Erythroblast (primary cell): ENCODE results near the gene SUPT4H1.
A peak's percentile ranks its signal among the peaks of the same experiment; 100 is the strongest.

Experiments used
- DNase-seq, 2 experiments: peaks; one replicate each; lab custom pipeline; 2025; lab: John Stamatoyannopoulos, UW
- GATA1 ChIP-seq: IDR thresholded peaks from 2 replicates; pipeline ENCODE4 v1.6.1; 2011; ENCODE audit warnings: low read depth, mild to moderate bottlenecking, control low read depth, low read length, moderate library complexity
- POLR2A ChIP-seq: IDR thresholded peaks from 2 replicates; pipeline ENCODE4 v1.6.1; 2011; ENCODE audit warnings: mild to moderate bottlenecking, low read length

Gene SUPT4H1

DNA sequence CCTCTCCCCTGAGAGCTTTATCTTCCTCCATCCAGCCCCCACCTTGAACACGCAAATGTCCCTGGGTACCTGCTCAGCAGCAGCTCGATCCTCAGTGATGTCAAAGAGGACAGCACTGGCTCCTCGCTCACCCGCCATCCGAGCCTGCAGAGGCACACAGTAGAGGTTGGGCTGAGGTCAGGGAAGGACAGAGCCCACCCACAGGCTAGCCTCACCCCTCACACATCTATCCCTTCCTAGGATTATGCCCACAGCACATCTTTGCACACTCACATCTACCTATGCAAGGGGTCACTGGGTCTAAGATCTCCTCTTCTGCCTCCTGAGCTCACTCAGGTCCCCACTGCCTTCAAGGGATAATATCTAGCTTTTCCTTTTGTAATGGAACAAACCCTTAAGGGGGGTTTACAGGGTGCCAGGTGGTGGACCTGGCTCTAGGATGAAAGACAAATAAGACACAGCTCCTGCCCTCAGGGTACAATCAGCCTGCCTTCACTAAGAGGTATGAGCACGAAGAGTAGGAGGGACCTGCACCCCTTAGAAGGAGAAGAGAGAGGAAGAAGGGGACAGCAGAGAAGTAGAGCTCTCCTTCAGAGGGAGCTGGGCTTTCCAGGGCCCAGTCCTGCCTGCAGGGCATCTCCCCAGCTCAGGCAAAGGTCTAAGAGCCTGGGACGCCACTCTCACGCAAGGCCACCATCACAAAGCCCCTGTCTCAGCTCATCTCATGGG is 11.6 kb upstream of the SUPT4H1 start:
- no peak for DNase-seq
- TF ChIP-seq GATA1: no peak
- no peak for TF ChIP-seq POLR2A

DNA sequence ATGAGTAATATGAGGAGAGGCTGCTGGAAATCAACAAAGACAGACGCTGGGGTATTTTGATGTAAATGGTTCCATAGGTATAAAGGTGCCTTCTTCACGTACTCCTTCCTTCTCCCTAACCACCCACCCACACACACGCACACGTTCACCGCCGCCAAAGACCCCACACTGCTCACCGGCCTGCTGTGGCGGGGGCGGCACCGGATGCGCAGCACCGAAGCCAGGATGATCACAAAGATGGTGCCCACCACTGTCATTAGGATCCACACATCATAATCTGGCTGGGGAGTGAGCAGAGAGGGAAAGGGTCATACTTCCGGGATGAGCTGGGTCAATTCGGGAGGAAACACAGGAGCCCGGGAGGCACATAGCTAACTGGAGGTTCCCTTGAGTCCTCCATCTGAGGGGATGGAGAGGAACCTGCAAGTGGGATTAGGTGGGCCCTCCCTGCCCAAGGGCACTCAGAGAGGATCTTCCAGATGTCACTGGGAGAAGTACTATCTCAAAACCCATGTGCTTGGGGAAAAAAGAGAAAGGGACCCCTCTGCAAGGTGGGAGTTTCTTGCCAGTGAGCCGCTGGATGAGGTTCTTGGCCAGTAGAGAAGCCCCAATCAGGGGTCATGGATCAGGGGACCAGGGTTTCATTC is 10.5 kb upstream of the SUPT4H1 start:
- DNase-seq: no peak
- TF ChIP-seq POLR2A: no peak
- TF ChIP-seq GATA1: no peak

DNA sequence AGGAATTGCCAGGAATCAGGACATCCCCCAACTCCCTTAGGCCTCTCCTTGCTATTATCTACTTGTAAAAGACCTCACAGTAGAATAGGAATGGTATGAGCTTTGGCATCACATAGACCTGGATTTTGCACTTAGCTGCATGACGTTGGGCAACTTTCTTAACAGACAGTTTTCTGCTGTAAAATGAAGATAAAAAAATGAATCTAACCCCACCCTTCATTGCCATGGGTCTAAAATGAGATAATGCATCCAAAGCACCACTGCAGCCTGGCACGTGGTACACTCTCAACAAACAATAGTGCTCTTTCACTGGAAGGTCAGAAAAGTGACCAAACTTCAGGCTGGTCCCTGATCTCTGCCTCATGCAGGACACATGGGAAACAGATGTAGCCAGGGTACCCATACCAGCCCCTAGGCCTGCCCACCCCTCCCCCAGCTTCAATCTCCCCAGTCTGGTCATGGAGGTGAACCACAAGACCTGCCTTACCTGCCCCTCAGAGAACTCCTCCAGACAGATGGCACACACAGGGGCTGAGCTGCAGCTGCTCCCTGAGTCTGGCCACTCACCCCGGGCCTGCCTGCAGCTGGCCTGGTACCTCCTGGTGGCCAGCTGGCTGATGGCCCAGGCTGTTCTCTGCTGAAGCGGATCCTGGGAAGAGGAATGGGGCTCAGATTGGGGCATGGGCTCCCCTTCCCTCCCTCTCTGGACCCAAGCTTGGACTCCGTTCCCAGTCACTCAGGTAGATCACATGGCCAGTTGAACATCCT is 8.5 kb upstream of the SUPT4H1 start:
- peak; percentile 88 to 95 for DNase-seq
- no peak for TF ChIP-seq GATA1
- peak; percentile 54 for TF ChIP-seq POLR2A

DNA sequence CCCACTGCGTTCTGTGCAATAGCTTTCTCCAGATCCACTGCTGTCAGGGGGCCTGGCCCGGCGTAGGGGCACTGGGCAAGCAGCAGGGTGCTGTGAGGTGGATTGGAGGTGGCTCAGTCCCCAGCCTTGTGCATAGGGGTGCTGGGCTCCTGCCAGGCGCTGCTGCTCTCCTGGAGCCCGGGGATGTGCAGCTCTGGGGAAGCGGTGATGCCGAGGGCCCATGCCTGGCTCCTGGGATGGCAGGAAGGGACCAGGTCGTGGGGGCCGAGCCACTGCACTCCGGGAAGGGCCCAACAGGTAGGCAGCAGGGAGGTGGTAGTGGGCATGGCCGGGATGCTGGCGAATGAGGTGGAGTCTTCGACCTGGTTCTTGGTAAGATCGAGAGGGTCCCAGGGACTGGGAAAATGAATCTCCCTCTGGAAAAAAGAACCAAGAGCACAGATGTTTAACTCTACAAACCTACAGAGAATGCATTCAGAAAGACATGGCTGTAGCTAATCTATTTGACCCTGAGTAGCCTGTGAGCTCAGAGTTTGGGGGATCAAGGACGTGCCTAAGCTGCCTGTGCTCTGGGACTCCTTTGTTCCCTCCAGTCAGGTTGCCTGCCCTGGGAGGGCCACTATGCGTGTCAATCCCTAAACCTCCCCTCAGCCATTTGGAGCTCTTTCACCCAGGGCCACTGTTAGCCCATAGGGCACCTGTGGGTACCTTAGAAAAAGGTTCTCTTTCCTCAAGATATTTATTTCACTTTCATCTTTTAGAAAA is 6.6 kb upstream of the SUPT4H1 start:
- no peak for TF ChIP-seq POLR2A
- no peak for TF ChIP-seq GATA1
- no peak for DNase-seq

DNA sequence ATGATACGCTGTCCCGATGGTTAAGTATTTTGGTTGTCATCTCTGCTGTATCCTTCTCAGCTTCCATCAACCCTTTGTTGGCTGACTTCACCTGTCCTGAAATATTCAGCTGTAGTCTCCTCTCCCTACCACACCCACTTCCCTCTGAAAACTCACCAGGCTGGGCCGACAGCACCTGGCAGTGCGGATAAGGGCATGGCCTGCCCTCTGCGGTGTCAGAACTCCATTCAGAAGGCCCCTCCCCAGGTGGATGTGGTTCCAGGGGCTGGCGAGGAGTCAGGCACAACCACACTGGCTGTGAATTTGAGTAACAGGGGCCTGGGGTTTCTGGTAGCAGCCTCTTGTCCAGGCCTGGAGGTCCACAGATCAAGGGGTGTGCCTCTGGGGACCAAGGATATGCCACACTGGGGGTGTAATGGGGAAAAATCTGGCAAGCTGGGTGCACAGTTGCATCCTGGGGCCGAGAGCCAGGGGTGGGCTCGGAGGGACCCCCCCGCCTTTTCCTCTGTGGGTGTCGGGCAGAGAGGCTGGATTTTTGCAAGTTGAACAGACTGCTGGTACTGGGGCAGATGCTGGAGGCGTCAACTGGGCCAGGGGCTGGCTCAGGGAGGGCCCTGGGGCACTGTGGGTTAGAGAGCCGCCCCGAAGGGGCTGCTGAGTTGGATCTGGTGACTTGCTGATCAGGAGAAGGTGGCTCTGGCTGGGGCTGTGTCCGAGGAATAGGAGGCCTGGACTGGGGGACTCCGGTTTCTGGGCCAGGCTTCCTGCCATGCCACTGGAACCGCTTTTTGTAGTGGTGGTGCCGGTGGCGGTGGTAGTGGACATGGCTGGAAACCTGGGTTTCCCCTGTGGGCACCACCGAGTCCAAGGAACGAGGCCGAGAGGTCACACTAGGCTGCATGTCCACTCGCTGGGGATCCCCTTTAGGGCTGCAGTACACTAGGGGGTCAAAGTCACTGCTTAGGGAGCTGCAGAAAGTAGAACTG is 5.6 kb upstream of the SUPT4H1 start:
- no peak for TF ChIP-seq POLR2A
- no peak for TF ChIP-seq GATA1
- DNase-seq: no peak

DNA sequence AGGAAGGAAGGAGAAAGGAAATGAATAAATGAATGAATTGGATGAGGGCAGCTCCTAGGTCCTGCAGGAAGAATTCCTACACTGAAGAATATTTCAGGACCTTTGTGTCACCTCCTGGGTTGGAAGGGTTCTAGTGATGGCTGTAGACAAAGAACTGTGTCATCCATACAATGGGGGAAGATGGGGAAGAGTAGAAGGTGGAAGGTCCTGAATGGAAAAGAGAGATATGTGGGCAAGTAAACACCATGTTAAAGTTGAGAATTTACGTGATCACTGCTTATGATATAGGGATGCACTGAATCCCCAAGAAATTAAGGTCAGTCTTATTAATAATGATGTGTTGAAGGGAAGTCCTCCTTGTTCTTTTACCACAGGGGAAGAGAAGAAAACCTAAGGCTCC is 4.2 kb upstream of the SUPT4H1 start:
- DNase-seq: no peak
- no peak for TF ChIP-seq POLR2A
- TF ChIP-seq GATA1: no peak

DNA sequence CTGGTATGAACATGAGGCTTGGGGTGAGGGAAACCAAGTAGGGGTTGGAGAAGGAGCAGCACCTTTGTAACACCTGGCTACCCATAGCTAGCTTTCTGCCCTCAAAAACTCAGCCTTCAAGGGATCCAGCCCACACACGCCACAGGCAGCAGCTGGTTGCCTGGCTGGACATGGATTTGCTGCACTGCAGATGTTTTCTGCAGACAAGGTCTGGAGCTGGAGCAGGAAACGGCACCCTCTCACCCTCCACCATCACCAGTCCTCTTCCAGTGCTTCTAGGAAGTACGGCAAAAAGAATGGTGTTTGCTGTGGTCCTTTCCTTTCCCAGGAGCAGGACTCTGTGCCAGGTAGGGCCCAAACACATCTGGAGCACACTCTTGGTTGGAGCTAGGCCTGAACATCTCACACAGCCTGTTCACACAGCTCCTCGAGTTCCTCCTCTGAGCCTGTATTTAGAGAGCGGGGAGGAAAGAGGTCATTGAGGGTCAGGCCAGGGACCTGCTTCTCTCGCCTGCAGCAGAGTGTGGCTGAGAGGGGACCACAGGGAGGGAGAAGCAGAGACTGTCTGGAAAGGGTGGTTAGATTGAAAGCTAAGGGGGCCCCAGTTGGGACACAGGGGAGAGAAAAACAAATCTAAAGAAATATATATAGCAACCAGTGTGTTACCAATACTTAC is 2.7 kb upstream of the SUPT4H1 start:
- DNase-seq: peak in 1 of 2 experiments; percentile 38
- no peak for TF ChIP-seq GATA1
- TF ChIP-seq POLR2A: no peak

DNA sequence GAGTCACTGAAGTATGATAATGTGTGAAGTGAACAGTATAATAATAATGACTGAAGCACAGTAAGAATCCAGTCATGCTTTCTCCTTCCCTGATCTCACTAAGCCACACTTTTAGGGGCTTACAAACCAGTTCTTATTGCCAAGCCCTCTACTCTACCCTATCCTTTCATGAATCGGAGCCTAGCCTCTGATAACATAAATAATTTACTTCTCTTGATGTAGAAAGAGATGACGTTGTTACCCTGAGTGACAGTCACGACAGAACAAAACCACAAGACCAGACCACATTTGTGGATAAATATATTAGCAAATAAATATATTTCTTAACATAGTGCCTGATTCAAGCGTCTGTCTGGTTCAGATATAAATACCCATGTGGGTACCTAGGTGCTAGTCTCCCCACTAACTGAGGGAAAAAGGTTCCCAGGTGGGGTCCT is 1.4 kb upstream of the SUPT4H1 start:
- TF ChIP-seq GATA1: no peak
- TF ChIP-seq POLR2A: no peak
- DNase-seq: no peak

DNA sequence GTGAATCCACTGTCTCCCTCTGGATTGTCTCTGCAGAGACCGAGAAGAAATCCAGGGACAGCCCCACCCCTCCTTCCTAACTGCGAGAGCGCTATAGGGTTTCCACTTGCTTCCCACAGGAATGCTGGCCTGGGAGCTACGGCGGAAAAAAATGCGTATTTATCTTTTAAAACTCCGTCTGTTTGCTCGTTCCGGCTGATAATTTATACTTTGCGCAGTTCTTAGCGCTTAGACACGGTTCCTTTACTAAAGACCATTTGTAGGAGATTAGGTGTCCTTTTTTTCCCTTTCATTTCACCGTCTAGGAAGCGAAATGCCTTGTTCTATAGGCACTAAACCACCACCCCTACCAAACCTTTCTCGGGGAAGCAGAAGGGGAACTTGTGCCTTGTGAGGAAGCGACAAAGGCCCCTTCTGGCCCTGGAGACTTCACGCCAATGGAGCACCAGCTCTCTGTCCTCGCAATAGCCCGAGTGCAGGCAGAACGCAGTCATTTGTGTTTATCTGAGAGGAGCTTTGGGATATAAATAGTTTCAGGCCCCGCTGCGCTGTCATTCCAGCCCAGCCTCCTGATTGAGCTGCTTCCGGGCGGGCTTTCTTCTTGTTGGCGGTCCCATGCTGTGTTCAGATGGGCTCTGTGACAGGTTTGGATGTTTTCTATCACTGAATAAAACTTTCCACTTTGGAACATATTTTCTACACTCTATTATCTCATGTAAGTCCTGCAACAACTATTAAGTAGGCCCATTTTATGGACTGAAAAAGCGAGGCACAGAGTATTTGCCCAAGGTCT is 791 bp upstream of the SUPT4H1 start:
- DNase-seq: peak; percentile 78 to 82
- no peak for TF ChIP-seq GATA1
- TF ChIP-seq POLR2A: no peak

DNA sequence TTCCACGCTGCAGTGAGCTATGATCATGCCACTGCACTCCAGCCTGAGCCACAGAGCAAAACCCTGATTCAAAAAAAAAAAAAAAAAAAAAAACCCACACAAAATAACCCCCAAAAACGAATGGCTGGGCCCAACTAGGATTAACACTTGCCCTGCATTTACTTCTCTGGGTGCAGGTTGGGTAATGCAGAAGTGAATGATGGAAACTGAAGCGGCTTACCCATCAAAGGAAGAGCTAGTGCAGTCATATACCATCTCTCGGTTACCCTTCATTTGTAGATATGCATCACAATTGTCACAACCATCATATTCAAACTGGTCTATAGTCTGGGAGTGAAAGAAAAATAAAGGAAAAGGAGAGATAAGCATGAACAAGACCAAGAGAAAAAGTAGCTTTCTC is 819 bp downstream of the SUPT4H1 start:
- TF ChIP-seq GATA1: no peak
- TF ChIP-seq POLR2A: no peak
- no peak for DNase-seq

DNA sequence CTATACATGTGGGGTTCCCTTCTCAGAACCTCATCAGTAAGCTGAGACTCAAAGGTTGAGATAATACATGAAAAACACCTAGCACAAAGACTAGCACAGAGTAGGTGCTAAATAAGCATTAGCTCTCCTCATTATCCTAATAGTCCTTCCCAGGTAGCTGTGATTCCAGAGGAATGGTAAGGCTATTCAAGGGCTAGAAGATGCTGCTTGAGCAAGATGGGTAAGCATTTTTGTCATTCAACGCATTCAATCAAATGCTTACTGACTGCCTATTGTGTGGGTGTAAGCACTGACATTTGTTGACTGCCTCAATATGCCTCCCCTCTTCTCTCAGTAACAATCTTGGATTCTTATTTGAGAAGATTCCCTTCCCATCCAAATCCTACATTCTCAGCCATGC is 4.0 kb downstream of the SUPT4H1 start:
- peak; percentile 8 for TF ChIP-seq POLR2A
- TF ChIP-seq GATA1: no peak
- DNase-seq: no peak
